ENCODE data around the gene SPECC1L.

The SPECC1L gene

GRCh38 chr22:24414984-24415945 is 144.6 kb downstream of the SPECC1L start:
- no peak for DNase-seq (ENCODE audit: low read depth in 2 of 2)

- no peak for DNase-seq (ENCODE audit: low read depth in 2 of 2)
These were observed 145.5 kb downstream of the SPECC1L start for GRCh38 chr22:24416095-24416494.

DNA sequence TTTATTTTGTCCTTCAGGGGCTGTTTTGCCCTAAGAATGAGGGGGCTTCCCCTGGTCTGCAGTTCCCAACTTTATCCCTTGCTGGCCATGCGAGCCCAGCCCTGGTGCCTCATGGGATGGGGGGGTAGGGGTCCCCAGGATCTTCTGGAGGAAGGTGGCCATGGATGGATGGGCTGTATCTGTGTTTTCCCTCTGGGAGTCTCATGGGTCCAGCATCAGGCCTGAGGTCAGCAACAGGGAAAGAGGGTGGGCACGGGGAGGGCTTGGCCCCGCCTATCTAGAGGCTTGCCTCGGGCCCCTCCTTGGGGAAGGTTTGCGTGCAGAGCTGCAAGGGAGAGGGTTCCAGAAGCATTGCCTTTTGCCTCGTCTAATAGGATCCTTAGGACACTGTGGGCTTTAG is 146.0 kb downstream of the SPECC1L start:
- no peak for DNase-seq (ENCODE audit: low read depth in 2 of 2)

- DNase-seq (ENCODE audit: low read depth in 2 of 2), result no peak
These were observed 146.6 kb downstream of the SPECC1L start for GRCh38 chr22:24417200-24417599.

DNA sequence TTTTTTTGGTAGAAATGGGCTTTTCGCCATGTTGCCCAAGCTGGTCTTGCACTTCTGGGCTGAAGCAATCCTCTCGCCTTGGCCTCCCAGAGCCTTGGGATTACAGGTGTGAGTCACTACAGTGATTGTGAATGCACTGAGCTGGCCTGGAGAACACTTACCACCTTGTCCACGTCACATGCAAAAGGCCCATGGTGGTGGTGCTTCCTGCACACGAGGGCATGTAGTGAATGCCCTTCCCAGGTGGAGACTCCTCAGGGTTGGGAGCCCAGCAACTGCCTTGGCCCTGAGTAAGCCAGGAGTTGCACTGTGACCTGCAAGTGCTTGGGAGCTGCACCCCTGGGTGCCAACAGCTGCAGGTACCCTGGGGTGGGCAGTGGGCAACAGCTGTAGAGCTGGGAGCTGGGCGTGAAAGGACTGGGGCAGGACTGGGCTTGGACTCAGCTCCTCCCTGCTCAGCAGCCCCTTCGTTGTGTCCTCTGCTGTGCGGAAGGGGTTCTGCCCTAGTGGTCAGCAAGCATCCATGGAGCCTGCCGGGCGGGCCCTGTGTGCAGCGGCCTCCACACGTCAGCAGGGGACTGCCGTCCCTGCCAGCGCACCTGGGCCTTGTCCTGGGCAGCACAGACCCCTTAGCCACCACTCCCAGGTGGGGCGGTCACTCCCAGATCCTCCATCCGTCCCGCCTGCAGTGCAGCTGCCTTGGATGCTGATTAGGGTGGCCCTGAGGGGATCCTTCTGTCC is 147.4 kb downstream of the SPECC1L start:
- DNase-seq (ENCODE audit: low read depth in 2 of 2), result no peak

DNA sequence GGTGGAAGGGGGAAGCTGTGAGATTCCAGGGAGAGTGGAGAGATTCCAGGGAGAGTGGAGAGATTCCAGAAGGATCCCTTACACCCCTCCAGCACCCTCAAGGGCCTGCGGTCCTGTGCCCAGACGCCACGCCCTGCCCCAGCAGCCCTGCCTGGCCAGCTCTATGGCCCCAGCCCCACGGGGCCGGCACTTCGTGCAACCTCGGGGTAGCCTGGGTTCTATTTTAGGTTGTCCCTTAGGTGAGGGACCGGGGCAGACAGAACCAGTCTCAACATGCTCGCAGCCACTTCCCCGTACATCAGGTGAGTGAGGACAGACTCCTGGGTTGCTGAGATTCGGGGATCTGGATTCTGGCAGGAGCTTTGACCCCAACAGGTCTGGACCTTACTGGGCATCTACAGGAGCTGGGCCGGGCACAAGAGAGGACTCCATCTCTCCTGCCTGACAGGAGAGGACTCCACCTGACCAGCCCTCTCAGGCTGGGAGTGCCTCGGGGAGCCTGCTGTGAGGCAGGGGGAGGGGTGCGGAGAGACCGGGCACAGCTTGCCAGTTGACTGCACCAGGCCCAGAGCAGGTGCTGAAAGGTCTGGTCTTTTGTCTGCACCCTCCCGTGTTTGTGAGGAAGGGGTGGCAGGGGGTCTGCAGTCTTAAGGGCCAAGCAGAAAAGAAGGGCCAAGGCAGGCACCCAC is 148.3 kb downstream of the SPECC1L start:
- no peak for DNase-seq (ENCODE audit: low read depth in 2 of 2)

DNA sequence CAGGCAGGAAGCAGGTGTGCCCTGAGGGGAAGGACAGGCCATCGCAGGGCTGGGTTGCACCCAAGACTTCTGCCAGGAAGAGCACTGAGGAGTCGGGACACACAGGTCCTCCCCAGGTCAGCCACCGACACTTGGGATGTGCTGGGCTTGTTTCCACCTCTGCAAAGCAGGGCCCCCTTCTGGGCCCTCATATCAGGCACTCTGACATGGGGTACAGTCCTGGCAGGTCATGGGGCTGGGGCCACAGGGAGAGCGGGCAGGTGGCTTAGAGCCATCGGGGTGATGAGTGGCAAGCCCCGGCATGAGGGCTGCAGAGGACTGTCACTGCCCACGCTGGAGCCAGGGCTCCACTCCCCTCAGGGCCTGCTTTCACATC is 148.8 kb downstream of the SPECC1L start:
- DNase-seq (ENCODE audit: low read depth in 2 of 2), result no peak

DNA sequence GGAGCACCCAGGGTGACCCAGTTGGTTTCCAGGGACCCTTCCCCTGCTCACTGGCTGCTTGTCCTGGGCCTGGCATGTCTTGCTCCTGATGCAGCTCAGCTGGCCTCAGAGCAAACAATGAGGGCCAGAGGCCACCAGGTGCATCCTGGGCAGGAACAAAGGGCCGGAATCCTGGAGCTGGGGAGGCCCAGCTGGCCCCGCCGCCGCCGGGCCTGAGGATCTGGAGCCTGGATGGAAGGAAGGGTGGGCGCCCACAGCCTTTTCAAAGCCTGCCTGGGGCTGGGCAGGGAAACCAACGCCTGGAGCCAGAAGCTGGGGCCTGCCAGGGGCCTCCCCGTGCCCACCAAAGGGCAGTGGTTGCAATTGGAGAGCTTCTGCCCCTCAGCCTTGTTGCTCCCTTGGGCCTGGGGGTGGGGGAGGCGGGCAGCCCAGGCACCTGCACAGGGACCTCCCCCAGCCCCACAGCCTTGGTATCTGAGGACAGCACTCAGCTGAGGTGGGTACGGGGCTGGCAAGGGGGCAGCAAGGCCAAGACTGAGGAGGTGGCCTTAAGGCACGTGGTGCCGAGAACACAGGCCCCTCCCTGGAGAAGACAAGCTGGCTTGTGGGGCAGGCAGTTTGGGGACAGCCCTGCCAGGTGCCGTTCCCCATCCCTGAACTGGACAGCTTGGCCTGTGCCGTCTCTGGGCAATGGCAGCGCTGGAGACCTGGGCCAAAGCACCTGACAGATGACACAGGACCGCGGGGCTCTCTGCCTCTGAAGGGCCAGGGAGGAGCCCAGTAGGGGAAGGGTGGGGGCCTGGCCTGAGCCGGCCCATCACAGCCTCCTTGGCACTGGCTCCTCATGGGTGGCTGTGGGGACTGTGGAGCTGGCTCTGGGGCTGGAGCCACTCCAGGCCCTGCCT is 149.7 kb downstream of the SPECC1L start:
- DNase-seq (ENCODE audit: low read depth in 2 of 2), result no peak

DNA sequence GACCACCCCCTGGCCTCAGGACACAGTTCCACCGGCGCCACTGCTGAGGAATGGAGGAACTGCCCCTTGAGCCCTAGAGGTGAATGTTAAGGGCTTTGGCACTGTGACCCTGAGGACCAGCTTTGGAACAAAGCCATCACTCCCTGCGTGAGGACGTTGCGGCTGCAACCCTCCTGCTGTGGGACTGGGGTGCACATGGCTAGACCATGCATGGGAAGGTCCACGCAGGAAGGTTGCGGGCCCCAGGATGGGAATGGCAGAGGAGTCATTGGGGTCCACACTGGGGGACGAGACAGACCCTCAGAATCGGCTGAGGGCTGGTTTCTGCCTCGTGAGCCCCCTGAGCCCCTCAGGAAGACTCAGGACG is 150.3 kb downstream of the SPECC1L start:
- DNase-seq (ENCODE audit: low read depth in 2 of 2), result no peak

DNA sequence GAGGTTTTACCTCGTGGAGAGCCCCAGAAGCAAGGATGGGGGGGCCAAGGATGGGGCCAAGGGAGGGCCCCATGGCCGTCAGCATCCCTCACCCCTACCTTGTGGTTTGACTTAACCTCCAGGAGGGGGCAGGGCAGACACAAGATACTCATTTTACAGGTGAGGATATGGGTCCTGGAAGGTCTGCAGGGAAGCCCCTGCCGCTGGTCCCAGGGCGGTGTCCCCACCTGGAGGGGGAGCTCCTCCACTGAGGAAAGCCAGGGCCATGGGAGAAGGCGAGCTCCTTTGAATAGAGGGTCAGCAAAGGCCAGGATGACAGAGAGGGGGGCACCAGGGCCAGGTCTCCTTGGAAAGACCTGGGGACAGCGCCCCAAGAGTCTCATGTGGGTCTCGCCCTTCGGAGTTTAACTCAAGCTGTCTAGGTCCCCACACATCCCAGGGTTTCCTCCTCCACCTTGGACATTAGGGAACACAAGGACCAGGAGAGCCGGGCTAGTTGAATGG is 150.8 kb downstream of the SPECC1L start:
- DNase-seq (ENCODE audit: low read depth in 2 of 2), result no peak

DNA sequence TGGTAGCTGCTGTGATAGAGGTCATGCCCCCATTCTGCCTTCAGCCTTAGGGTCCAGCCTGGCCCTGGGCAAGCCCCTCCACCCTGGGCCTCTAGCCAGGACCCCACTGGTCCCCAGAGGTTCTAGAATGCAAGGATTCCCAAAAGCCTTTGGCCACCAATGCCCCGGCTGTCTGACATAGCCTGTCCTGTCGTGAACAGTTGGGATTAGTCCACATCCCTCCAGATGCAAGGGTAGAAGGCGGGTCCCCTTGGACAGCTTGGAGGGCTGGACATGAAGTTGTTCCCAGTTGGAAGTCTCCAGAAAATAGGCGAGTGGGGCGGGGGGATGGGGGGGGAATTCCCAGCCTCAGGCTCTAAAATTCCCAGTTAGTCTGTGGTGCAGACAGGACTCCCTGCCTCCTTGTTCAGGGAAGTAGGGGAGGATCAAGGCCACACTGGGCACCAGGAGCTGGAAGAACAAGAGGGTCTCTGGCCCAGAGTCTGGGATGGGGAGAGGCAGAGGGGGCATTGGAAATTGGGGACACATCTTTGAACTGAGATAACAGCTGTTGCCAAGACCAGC is 151.6 kb downstream of the SPECC1L start:
- no peak for DNase-seq (ENCODE audit: low read depth in 2 of 2)

- DNase-seq (ENCODE audit: low read depth in 2 of 2), result peak in 1 of 2 donors; percentile 58
These were observed 152.9 kb downstream of the SPECC1L start for GRCh38 chr22:24423519-24424000.

DNA sequence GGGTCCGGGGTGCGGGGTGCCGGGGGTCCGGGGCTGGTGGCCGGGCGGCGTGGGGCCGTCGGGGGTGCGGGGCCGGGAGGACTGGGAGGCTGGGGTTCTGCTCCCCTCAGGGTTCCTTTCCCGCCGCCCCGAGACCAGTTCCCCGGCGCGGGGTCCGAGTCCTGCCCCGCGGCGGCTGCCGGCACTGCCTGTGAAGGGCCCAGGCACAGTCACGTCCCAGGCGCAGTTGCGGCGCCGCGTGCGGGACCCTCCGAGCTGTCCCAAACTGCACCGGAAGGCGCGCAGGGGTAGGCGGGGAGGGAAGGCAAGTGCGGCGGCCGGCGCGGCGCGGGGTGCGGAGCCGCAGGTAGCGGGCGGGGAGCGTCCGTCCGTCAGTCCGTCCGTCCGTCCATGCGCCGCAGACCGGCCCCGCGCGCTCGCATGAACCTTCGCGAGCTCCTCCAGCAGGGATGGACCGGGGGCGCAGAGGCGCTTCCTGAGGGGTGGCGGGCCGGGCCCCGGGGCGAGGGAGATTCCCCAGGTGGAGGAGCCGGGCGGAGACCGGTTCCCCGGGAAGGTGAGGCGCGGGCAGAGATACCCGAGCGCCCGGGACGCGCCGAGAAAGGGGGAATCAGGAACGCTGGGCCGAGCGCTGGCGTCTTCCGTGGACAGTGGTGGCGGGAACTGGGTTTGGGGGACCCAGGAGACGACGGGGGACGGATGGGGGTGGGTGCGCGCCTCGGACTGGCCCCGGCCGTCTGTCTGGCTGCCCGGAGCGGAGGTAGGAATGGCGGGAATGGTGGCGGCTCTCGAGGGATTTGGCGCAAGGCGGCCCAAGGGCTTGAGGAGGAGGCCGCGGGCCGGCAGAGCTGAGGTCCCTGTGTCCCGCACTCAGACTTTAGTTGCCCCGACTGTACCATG is 153.6 kb downstream of the SPECC1L start:
- DNase-seq (ENCODE audit: low read depth in 2 of 2), result peak in 1 of 2 donors; percentile 31

DNA sequence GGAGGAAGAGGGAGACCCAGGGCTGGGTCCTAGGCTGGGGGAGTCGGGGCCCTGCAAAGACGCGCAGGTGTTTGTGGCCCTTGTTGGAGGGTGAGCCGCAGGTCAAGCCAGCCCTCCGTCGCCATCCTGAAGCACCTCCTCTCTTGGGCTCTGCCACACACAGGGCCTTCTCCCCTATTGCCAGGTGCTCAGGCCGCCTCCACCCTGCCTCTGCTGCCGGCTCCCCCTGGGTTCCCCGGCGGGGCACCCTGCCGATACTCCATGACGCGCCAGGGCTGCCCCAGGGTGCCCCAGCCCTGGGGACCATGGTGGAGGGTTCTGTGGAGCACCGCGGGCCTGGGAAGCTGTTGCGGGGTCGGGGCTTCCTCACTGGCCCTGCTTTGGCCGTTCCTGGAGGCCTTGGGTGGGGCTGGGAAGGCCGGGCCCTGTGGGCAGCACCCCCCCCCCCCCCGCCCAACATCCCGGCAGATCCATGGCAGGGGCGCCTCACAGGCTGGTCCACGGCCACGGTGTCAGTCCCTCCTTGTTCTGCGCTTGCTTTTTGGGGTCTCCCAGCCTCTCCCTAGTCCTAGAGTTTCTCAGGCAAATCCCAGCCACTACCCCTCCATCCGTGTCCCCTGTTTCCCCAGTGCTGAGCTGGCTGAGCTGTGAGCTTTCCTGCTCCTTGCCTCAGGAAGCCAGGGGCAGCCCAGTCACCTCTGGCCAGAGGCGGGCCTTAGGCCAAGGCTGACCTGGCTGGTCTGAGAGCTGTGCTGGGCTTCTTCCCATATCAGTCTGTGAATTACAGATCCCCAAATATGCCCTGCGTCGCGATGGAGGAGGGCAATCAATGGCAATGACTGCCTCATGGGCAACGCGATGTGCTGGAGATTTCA is 154.5 kb downstream of the SPECC1L start:
- no peak for DNase-seq (ENCODE audit: low read depth in 2 of 2)

GRCh38 chr22:24426436-24426835 is 155.8 kb downstream of the SPECC1L start:
- no peak for DNase-seq (ENCODE audit: low read depth in 2 of 2)

GRCh38 chr22:24426851-24427499 is 156.3 kb downstream of the SPECC1L start:
- DNase-seq (ENCODE audit: low read depth in 2 of 2), result no peak

GRCh38 chr22:24427500-24428164 is 157.0 kb downstream of the SPECC1L start, which contains the start of gene ADORA2A:
Gene ADORA2A, plus strand, starts transcription at chr22:24427599. Its CDS starts 5,806 bp downstream, at chr22:24433405.
- peak; percentile 78 for DNase-seq (ENCODE audit: low read depth in 2 of 2)

Measured in stimulated activated CD4-positive, alpha-beta T cell treated with anti-CD3 and anti-CD28 coated beads, Interleukin-15, amount 100 ng/mL, for 48 hours (primary cell).